Panc1 (cell line): ENCODE measurements around the gene TRPM5. TPM values are rescaled to one million over a fixed set of nuclear protein-coding genes. Genes with fewer than 3 reads are reported as not detected.

Experiments used
- ATAC-seq: fragments of 200-7000 bp; cut with Tn5 transposase; 2 replicates; pipeline ENCODE4 v1.9.1; 2020; ENCODE audit warnings: mild to moderate bottlenecking, moderate library complexity
- BruUV-seq: library from RNA; stranded (reverse); fragments of 400-500 nt; replicated peaks from 2 replicates; lab custom pipeline; 2021; lab: Mats Ljungman, UMichigan
- CTCF ChIA-PET: fragments of 300-600 bp; sonication (Branson Sonifier 250); formaldehyde crosslinking; loops from one replicate; lab custom pipeline; 2022; ENCODE audit warnings: antibody characterized with exemption; lab: Charles Lee
- POLR2A ChIA-PET: fragments of 300-600 bp; sonication (Branson Sonifier 250); formaldehyde crosslinking; loops from one replicate; lab custom pipeline; 2022; ENCODE audit warnings: antibody characterized with exemption; lab: Charles Lee
- DNase-seq: peaks from one replicate; pipeline ENCODE4 v3.0.0-alpha.2; 2010; ENCODE audit warnings: low read depth, low spot score
- H3K27ac ChIP-seq: 2 replicates; pipeline ENCODE4 v1.5.1; 2011; ENCODE audit warnings: mild to moderate bottlenecking, low read length, inconsistent platforms
- H3K27me3 ChIP-seq: fragments of 200-500 bp; sonication (Bioruptor generic); 2 replicates; pipeline ENCODE4 v1.6.0; 2014; ENCODE audit warnings: low read length, inconsistent platforms; ENCODE audit not compliant: control insufficient read depth, insufficient read depth
- H3K36me3 ChIP-seq: fragments of 200-500 bp; sonication (Bioruptor generic); 2 replicates; pipeline ENCODE4 v1.5.1; 2014; ENCODE audit warnings: inconsistent platforms, mild to moderate bottlenecking, low read length, moderate library complexity; ENCODE audit not compliant: control insufficient read depth, insufficient read depth
- H3K4me1 ChIP-seq: 2 replicates; pipeline ENCODE4 v1.5.1; 2011; ENCODE audit warnings: inconsistent platforms, mild to moderate bottlenecking, low read length, moderate library complexity; ENCODE audit not compliant: control insufficient read depth, insufficient read depth
- H3K4me3 ChIP-seq, 2 experiments: 2 replicates each; pipeline ENCODE4 v1.5.1; 2011 to 2012; ENCODE audit warnings: low read depth in 2 of 2, low read length in 2 of 2, mild to moderate bottlenecking in 2 of 2, inconsistent platforms in 1 of 2, moderate library complexity in 1 of 2
- H3K9me3 ChIP-seq: fragments of 200-500 bp; sonication (Bioruptor generic); 2 replicates; pipeline ENCODE4 v1.5.1; 2014; ENCODE audit warnings: low read depth, mild to moderate bottlenecking, inconsistent platforms, low read length, moderate library complexity; ENCODE audit not compliant: control insufficient read depth, insufficient read depth
- CTCF ChIP-seq: fragments of 450-650 bp; IDR thresholded peaks from 2 replicates; pipeline ENCODE4 v1.5.1; 2017; ENCODE audit warnings: mild to moderate bottlenecking
- POLR2AphosphoS5 ChIP-seq: IDR thresholded peaks from 2 replicates; pipeline ENCODE4 v1.6.1; 2012; ENCODE audit warnings: mild to moderate bottlenecking, low read depth, low read length, moderate library complexity
- REST ChIP-seq, 2 experiments: IDR thresholded peaks; 2 replicates each; pipeline ENCODE4 v1.6.1; 2011 to 2012; ENCODE audit warnings: low read depth in 2 of 2, control low read depth in 1 of 2, low read length in 1 of 2, mild to moderate bottlenecking in 1 of 2, moderate library complexity in 1 of 2; ENCODE audit not compliant: insufficient read depth in 1 of 2
- SIN3A ChIP-seq: IDR thresholded peaks from 2 replicates; pipeline ENCODE4 v1.6.1; 2012; ENCODE audit warnings: low read depth, mild to moderate bottlenecking, low read length, moderate library complexity, borderline replicate concordance; ENCODE audit not compliant: insufficient read depth
- TCF7L2 ChIP-seq: IDR thresholded peaks from 2 replicates; pipeline ENCODE4 v1.6.1; 2011; ENCODE audit warnings: mild to moderate bottlenecking, low read depth, low read length, inconsistent platforms
- in situ Hi-C: cut with HindIII; loops from 2 replicates; pipeline ENCODE4 v1.10.0; 2016; ENCODE audit warnings: low sequenced_read_pairs, low pct_unique_long_range_greater_than_20kb
- intact Hi-C: fragments of 100-400 bp; cut with micrococcal nuclease; formaldehyde crosslinking; loops from one replicate; pipeline ENCODE4 v1.10.0; 2022; ENCODE audit not compliant: unreplicated experiment
- total RNA-seq: library from RNA; stranded (reverse); gene quantifications from one replicate; pipeline ENCODE4 v1.2.1, GENCODE V29; 2021; ENCODE audit not compliant: unreplicated experiment

TRPM5 gene
- total RNA-seq, 1 experiment from 2014 or later = 0.08 TPM

GRCh38 chr11:2426221-2426620 is 18.1 kb downstream of the TRPM5 start:
- CTCF ChIA-PET = interaction anchor here (0.5 to 1.3 kb wide), 3 partner anchors 25 to 121 kb away, joined by 3 to 6 read pairs (median 3); no protein-coding TSS in a partner anchor
- intact Hi-C loops (loop anchor here (5.0 kb wide), 1 partner anchor 461 kb away; the partner anchor contains the start of gene CDKN1C), in situ Hi-C loops (no loop called here)

GRCh38 chr11:2425506-2425905 is 18.8 kb downstream of the TRPM5 start:
- no peak overlapping the region for H3K27ac ChIP-seq
- no peak for ATAC-seq
- DNase-seq = no peak
- BruUV-seq = no TSS peak
- peaks cover under 1% of the 10 kb centered on the region; the same call in 1 of the 2 replicates for H3K4me1 ChIP-seq
- intact Hi-C loops (loop anchor here (5.0 kb wide), 1 partner anchor 462 kb away; the partner anchor contains the start of gene CDKN1C), in situ Hi-C loops (no loop called here)
- H3K27me3 ChIP-seq = no peaks in the 10 kb centered on the region
- H3K4me3 ChIP-seq = no peak overlapping the region
- H3K36me3 ChIP-seq = no peaks in the 10 kb centered on the region
- ChIA-PET CTCF (interaction anchor here (1.0 to 1.3 kb wide), 2 partner anchors 24 to 106 kb away, joined by 3 to 6 read pairs; no protein-coding TSS in a partner anchor), POLR2A (interaction anchor here (0.5 kb wide), 1 partner anchor 138 kb away, joined by 3 read pairs; no protein-coding TSS in a partner anchor)
- no peaks in the 10 kb centered on the region for H3K9me3 ChIP-seq
- TF ChIP-seq TCF7L2 (no peak), SIN3A (no peak), REST (IDR thresholded peaks at IDR 0.05; ENCODE audit: insufficient read depth in 1 of 2, low read depth in 2 of 2, low read length in 1 of 2) (no peak), POLR2AphosphoS5 (no peak), CTCF (no peak)

More at GRCh38 chr11:2426221-2426620, 18.1 kb downstream of the TRPM5 start:
- H3K9me3 ChIP-seq = no peaks in the 10 kb centered on the region
- ATAC-seq (no peak), DNase-seq (no peak)
- H3K4me1 ChIP-seq = no peaks in the 10 kb centered on the region
- POLR2A ChIA-PET = no interaction called here
- no peaks in the 10 kb centered on the region for H3K36me3 ChIP-seq
- TF ChIP-seq POLR2AphosphoS5 (no peak), REST (IDR thresholded peaks at IDR 0.05; ENCODE audit: insufficient read depth in 1 of 2, low read depth in 2 of 2, low read length in 1 of 2) (no peak), CTCF (no peak), SIN3A (no peak), TCF7L2 (no peak)
- no peaks in the 10 kb centered on the region for H3K27me3 ChIP-seq
- H3K27ac ChIP-seq = no peak overlapping the region
- no peak overlapping the region for H3K4me3 ChIP-seq
- BruUV-seq = no TSS peak
